ENCODE results near the gene CHURC1.

The CHURC1 gene

GRCh38 chr14:64914237-64915028, at the start of gene CHURC1:
Gene CHURC1 (plus strand): TSS chr14:64914455. CDS start chr14:64914496, 41 bp downstream.
- DNase-seq (ENCODE audit: low read depth in 2 of 2), result peak; percentile 89 to 97

GRCh38 chr14:64865109-64865508, 49.1 kb upstream of the CHURC1 start:
- no peak for DNase-seq (ENCODE audit: low read depth in 2 of 2)

GRCh38 chr14:64865992-64866391, 48.3 kb upstream of the CHURC1 start:
- DNase-seq (ENCODE audit: low read depth in 2 of 2), result no peak

GRCh38 chr14:64867182-64867581, 47.1 kb upstream of the CHURC1 start:
- DNase-seq (ENCODE audit: low read depth in 2 of 2), result no peak

GRCh38 chr14:64868379-64868778, 45.9 kb upstream of the CHURC1 start:
- DNase-seq (ENCODE audit: low read depth in 2 of 2), result no peak

- DNase-seq (ENCODE audit: low read depth in 2 of 2), result no peak
These were observed 45.4 kb upstream of the CHURC1 start for GRCh38 chr14:64868841-64869240.

GRCh38 chr14:64870160-64870559, 44.1 kb upstream of the CHURC1 start:
- no peak for DNase-seq (ENCODE audit: low read depth in 2 of 2)

- DNase-seq (ENCODE audit: low read depth in 2 of 2), result no peak
These were observed 42.9 kb upstream of the CHURC1 start for GRCh38 chr14:64871344-64871743.

GRCh38 chr14:64873506-64874219, 40.6 kb upstream of the CHURC1 start:
- no peak for DNase-seq (ENCODE audit: low read depth in 2 of 2)

- no peak for DNase-seq (ENCODE audit: low read depth in 2 of 2)
These were observed 38.9 kb upstream of the CHURC1 start for GRCh38 chr14:64875350-64875749.

GRCh38 chr14:64877846-64878245, 36.4 kb upstream of the CHURC1 start:
- no peak for DNase-seq (ENCODE audit: low read depth in 2 of 2)

- no peak for DNase-seq (ENCODE audit: low read depth in 2 of 2)
These were observed 35.2 kb upstream of the CHURC1 start for GRCh38 chr14:64878837-64879634.

GRCh38 chr14:64879635-64880220, 34.5 kb upstream of the CHURC1 start, which contains the start of gene SPTB:
Gene SPTB (minus strand): TSS chr14:64879907. CDS start chr14:64823094, 56,813 bp downstream.
- DNase-seq (ENCODE audit: low read depth in 2 of 2), result peak; percentile 62 to 69

GRCh38 chr14:64880221-64881121, 33.8 kb upstream of the CHURC1 start:
- DNase-seq (ENCODE audit: low read depth in 2 of 2), result peak; percentile 50 to 58

GRCh38 chr14:64885559-64885958, 28.7 kb upstream of the CHURC1 start:
- DNase-seq (ENCODE audit: low read depth in 2 of 2), result no peak

- DNase-seq (ENCODE audit: low read depth in 2 of 2), result no peak
These were observed 24.9 kb upstream of the CHURC1 start for GRCh38 chr14:64889352-64889751.

- no peak for DNase-seq (ENCODE audit: low read depth in 2 of 2)
These were observed 22.9 kb upstream of the CHURC1 start for GRCh38 chr14:64891173-64891838.

- peak in 1 of 2 donors; percentile 37 for DNase-seq (ENCODE audit: low read depth in 2 of 2)
These were observed 22.3 kb upstream of the CHURC1 start for GRCh38 chr14:64891839-64892375.

- no peak for DNase-seq (ENCODE audit: low read depth in 2 of 2)
These were observed 14.3 kb upstream of the CHURC1 start for GRCh38 chr14:64899958-64900357.

- DNase-seq (ENCODE audit: low read depth in 2 of 2), result no peak
These were observed 8.2 kb upstream of the CHURC1 start for GRCh38 chr14:64906022-64906421.
